GM04503 (cell line): Measurements from ENCODE around the gene ACADVL.

Experiments used
- DNase-seq: peaks from one replicate; pipeline ENCODE4 v3.0.0-alpha.2; 2012; ENCODE audit warnings: low read depth

The ACADVL gene

GRCh38 chr17:7191571-7192270, 28.0 kb upstream of the ACADVL start:
- DNase-seq: no peak

- no peak for DNase-seq
Observed at GRCh38 chr17:7192271-7192937, 27.3 kb upstream of the ACADVL start.

- no peak for DNase-seq
Observed at GRCh38 chr17:7195971-7196370, 23.8 kb upstream of the ACADVL start.

GRCh38 chr17:7196651-7197401, 22.9 kb upstream of the ACADVL start:
- no peak for DNase-seq

GRCh38 chr17:7203391-7203790, 16.3 kb upstream of the ACADVL start:
- DNase-seq: no peak

- DNase-seq: no peak
Observed at GRCh38 chr17:7204336-7204735, 15.4 kb upstream of the ACADVL start.

- no peak for DNase-seq
Observed at GRCh38 chr17:7204828-7205461, 14.8 kb upstream of the ACADVL start.

GRCh38 chr17:7205561-7205960, 14.2 kb upstream of the ACADVL start:
- no peak for DNase-seq

GRCh38 chr17:7207120-7208001, 12.4 kb upstream of the ACADVL start:
- DNase-seq: no peak

GRCh38 chr17:7208027-7208571, 11.6 kb upstream of the ACADVL start:
- no peak for DNase-seq

GRCh38 chr17:7208754-7209460, 10.8 kb upstream of the ACADVL start:
- no peak for DNase-seq

- no peak for DNase-seq
Observed at GRCh38 chr17:7211491-7212273, 8.1 kb upstream of the ACADVL start.

- DNase-seq: no peak
Observed at GRCh38 chr17:7213895-7214299, 5.8 kb upstream of the ACADVL start.

GRCh38 chr17:7214300-7215135, 5.2 kb upstream of the ACADVL start:
- DNase-seq: peak; percentile 80

- no peak for DNase-seq
Observed at GRCh38 chr17:7215136-7215638, 4.6 kb upstream of the ACADVL start.

GRCh38 chr17:7215652-7216180, 4.0 kb upstream of the ACADVL start:
- DNase-seq: no peak

GRCh38 chr17:7216242-7217112, 3.3 kb upstream of the ACADVL start:
- DNase-seq: no peak
